VCaP (cell line): ENCODE data around the gene NCBP3.

Source experiments
- H3K27ac ChIP-seq: fragments of 450-650 bp; 2 replicates; pipeline ENCODE4 v1.5.1; 2017
- CTCF ChIP-seq: fragments of 450-650 bp; conservative IDR thresholded peaks from 2 replicates; pipeline ENCODE4 v1.5.1; 2017; ENCODE audit warnings: mild to moderate bottlenecking, moderate library complexity

NCBP3 gene

GRCh38 chr17:3879591-3880417, 33.8 kb upstream of the NCBP3 start:
- H3K27ac ChIP-seq, result no peak overlapping the region

DNA sequence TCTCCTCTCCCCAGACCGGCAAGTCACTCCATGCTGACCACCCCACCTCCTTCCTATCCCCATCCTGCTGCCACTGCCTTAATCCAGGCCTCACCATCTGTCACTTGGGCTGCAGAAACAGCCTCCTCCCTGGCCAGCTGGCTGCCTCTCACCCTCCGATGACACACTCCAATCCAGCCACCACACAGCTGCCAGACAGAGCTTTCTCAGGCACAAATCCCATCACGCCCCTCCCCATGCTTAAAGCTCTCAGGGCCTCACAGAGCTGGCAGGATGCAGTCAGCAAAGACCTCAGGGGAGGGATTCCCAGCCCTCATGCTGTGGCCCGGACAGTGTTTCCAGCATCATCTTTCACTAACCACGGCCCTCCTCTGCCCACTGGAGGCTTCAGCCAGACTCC, 33.1 kb upstream of the NCBP3 start:
- TF ChIP-seq CTCF, result no peak
- H3K27ac ChIP-seq, result no peak overlapping the region

More at GRCh38 chr17:3879591-3880417, 33.8 kb upstream of the NCBP3 start:
- TF ChIP-seq CTCF, result no peak

DNA sequence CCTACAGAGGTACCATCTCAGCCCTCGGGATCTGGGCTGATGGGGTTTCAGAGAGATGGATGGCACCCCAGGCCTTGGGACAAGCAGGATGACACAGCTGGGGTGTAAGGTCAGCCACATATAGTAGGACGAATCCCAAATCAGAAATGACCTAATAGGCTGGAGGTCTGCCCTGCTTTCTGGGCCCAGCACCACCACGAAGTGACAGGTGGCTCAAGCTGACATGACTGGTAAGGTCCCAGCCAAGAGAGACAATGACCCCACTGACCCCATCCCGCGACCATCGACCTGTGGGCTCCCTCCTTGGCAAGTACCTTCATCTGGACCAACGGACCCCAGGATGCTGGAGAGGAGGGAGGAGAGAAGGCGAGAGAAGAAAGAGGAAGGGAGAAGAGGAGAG, 31.2 kb upstream of the NCBP3 start:
- TF ChIP-seq CTCF, result no peak
- no peak overlapping the region for H3K27ac ChIP-seq

- TF ChIP-seq CTCF, result no peak
- H3K27ac ChIP-seq, result no peak overlapping the region
Observed at GRCh38 chr17:3875317-3875716, 29.3 kb upstream of the NCBP3 start.

- TF ChIP-seq CTCF, result no peak
- H3K27ac ChIP-seq, result no peak overlapping the region
Observed at GRCh38 chr17:3873862-3874261, 27.8 kb upstream of the NCBP3 start.

DNA sequence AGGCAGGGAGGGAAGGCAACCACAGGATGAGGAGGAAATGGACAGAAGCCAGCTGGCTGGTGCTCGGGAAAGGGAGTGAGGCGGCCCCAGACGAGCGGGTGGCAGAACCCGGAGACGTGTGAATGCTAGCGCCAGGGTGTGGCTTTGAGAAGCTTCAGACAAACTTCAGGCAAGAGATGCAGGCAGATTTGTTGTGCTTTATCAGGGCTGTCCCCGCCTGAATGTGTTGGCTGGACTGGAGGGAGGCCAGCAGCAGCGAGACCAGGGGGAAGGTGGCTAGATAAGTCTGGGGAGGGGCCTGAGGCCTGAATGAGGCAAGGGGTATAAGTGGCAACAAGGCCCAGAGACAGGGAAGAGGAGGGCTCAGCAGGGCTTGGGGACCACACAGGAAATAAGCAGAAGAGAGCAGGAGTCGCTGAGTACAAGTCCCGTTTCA, 24.8 kb upstream of the NCBP3 start:
- no peak overlapping the region for H3K27ac ChIP-seq
- no peak for TF ChIP-seq CTCF

- no peak overlapping the region for H3K27ac ChIP-seq
- TF ChIP-seq CTCF, result no peak
Observed at GRCh38 chr17:3867606-3868005, 21.6 kb upstream of the NCBP3 start.
